A673 (cell line): Measurements from ENCODE around the gene TMEM273.

Experiments
- CTCF ChIP-seq: fragments of 300-800, 200-600 bp; sonication (generic); conservative IDR thresholded peaks from 2 replicates; pipeline ENCODE4 v1.5.1; 2017; ENCODE audit warnings: low read depth, mild to moderate bottlenecking, antibody characterized with exemption, low read length, moderate library complexity, mixed read lengths
- EZH2 ChIP-seq: fragments of 200-600 bp; sonication (generic); IDR thresholded peaks from 2 replicates; pipeline ENCODE4 v1.6.1; 2017; ENCODE audit warnings: borderline replicate concordance, low read depth, mild to moderate bottlenecking, mixed read lengths, antibody characterized with exemption, low read length; ENCODE audit not compliant: poor library complexity, severe bottlenecking

GRCh38 chr10:49172061-49172776, 16.0 kb downstream of the TMEM273 start:
- TF ChIP-seq CTCF, result no peak
- no peak for TF ChIP-seq EZH2
